ENCODE results near the gene GALNT10. TPM values are rescaled to one million over a fixed set of nuclear protein-coding genes. Genes with fewer than 3 reads are reported as not detected.
A peak's percentile ranks its signal among the peaks of the same experiment; 100 is the strongest.

The GALNT10 gene
- polyA plus RNA-seq, 2 of the 4 experiments (the other 2 are of a cell fraction): 110 to 156 TPM

- TF ChIP-seq SREBF2 (IDR thresholded peaks at IDR 0.05) (no peak), EHF (CRISPR knock-in tag; IDR thresholded peaks at IDR 0.05) (no peak), RFX5 (IDR thresholded peaks at IDR 0.05) (no peak), NR3C1 (IDR thresholded peaks at IDR 0.05) (no peak), HOXA7 (CRISPR knock-in tag; IDR thresholded peaks at IDR 0.05) (no peak), EP300 (IDR thresholded peaks at IDR 0.05) (no peak), KDM1A (IDR thresholded peaks at IDR 0.05; ENCODE audit: low read depth) (no peak), ZNF302 (CRISPR knock-in tag; IDR thresholded peaks at IDR 0.05) (no peak), HOXB13 (CRISPR knock-in tag; IDR thresholded peaks at IDR 0.05; ENCODE audit: low read depth) (no peak), BHLHE40 (IDR thresholded peaks at IDR 0.05; ENCODE audit: low read depth, low read length) (no peak), NPAS2 (CRISPR knock-in tag; IDR thresholded peaks at IDR 0.05; ENCODE audit: borderline replicate concordance) (no peak), RAD21 (conservative IDR thresholded peaks at IDR 0.05 in 1 of 2, IDR thresholded peaks at IDR 0.05 in 1 of 2) (no peak)
- TF ChIP-seq, protein P1, sequence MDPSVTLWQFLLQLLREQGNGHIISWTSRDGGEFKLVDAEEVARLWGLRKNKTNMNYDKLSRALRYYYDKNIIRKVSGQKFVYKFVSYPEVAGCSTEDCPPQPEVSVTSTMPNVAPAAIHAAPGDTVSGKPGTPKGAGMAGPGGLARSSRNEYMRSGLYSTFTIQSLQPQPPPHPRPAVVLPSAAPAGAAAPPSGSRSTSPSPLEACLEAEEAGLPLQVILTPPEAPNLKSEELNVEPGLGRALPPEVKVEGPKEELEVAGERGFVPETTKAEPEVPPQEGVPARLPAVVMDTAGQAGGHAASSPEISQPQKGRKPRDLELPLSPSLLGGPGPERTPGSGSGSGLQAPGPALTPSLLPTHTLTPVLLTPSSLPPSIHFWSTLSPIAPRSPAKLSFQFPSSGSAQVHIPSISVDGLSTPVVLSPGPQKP (IDR thresholded peaks at IDR 0.05; ENCODE audit: low read depth, low read length): no peak
- TF ChIP-seq, protein P2, sequence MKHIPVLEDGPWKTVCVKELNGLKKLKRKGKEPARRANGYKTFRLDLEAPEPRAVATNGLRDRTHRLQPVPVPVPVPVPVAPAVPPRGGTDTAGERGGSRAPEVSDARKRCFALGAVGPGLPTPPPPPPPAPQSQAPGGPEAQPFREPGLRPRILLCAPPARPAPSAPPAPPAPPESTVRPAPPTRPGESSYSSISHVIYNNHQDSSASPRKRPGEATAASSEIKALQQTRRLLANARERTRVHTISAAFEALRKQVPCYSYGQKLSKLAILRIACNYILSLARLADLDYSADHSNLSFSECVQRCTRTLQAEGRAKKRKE (CRISPR knock-in tag; IDR thresholded peaks at IDR 0.05; ENCODE audit: low read depth): no peak
- TF ChIP-seq, protein P3, sequence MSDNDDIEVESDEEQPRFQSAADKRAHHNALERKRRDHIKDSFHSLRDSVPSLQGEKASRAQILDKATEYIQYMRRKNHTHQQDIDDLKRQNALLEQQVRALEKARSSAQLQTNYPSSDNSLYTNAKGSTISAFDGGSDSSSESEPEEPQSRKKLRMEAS (IDR thresholded peaks at IDR 0.05): no peak
- TF ChIP-seq, protein P4, sequence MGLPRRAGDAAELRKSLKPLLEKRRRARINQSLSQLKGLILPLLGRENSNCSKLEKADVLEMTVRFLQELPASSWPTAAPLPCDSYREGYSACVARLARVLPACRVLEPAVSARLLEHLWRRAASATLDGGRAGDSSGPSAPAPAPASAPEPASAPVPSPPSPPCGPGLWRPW (IDR thresholded peaks at IDR 0.05): no peak
- DNase-seq (ENCODE audit: low read depth in 1 of 2, low spot score in 1 of 2): no peak
- no peaks in the 10 kb centered on the region for H3K9me3 ChIP-seq
These were observed 205.0 kb downstream of the GALNT10 start for GRCh38 chr5:154395407-154396106.

DNA sequence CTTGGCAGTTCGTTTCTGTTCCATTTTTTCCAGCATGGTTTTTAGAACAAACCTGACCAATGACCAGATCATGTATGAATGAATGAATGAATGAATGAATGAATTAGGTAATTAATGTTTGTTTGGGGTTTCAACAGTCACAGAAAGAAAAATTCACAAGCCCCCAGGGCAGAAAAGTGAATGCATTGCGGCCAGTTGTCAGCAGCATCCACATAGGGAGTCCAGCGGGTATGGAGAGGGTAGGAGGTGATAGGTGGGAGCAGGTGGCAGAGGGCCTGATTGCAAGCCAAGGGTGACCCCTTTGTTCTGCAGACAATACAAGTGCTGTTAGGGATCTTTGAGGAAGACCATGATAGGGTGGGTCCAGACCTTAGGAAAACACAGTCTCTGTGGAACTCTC, 205.6 kb downstream of the GALNT10 start:
- no peak for FAIRE-seq
- no peaks in the 10 kb centered on the region for H3K9me3 ChIP-seq
- no peak for DNase-seq (ENCODE audit: low read depth in 1 of 2, low spot score in 1 of 2)
- WGBS (ENCODE audit: missing lambda C conversion rate): 92% methylated on average over 3 of the region's 3 CpGs
- no peak overlapping the region for H3K4me3 ChIP-seq
- ChIA-PET CTCF (interaction anchor here (1.4 kb wide), 1 partner anchor 9 kb away, joined by 6 read pairs; no protein-coding TSS in a partner anchor), POLR2A (no interaction called here)
- H3K27ac ChIP-seq: peak overlapping the region in 1 of 2 experiments; percentile 77; a peak in 2 of 6 replicates
- ATAC-seq: no peak
- H3K4me2 ChIP-seq: 0 out of 3 replicates have a peak overlapping the region, but pooled peaks have one; percentile 0
- H3K4me1 ChIP-seq: peaks cover 31% of the 10 kb centered on the region
- TF ChIP-seq JUNB (IDR thresholded peaks at IDR 0.05) (no peak), KDM1A (IDR thresholded peaks at IDR 0.05; ENCODE audit: low read depth) (no peak), RNF2 (IDR thresholded peaks at IDR 0.05; ENCODE audit: borderline replicate concordance, low read depth) (no peak), PBX3 (IDR thresholded peaks at IDR 0.05) (no peak), RARB (CRISPR knock-in tag; IDR thresholded peaks at IDR 0.05) (no peak), POLR2AphosphoS2 (conservative IDR thresholded peaks at IDR 0.05; ENCODE audit: low read length) (no peak), HMGXB4 (CRISPR knock-in tag; IDR thresholded peaks at IDR 0.05; ENCODE audit: borderline replicate concordance) (no peak), RFX5 (IDR thresholded peaks at IDR 0.05) (no peak), CHD2 (IDR thresholded peaks at IDR 0.05; ENCODE audit: low read length, partially characterized antibody) (no peak), TFCP2L1 (CRISPR knock-in tag; IDR thresholded peaks at IDR 0.05) (no peak), SREBF2 (IDR thresholded peaks at IDR 0.05) (no peak)
- TF ChIP-seq, protein P1 (IDR thresholded peaks at IDR 0.05; ENCODE audit: low read depth, low read length): no peak
- TF ChIP-seq, protein P5, sequence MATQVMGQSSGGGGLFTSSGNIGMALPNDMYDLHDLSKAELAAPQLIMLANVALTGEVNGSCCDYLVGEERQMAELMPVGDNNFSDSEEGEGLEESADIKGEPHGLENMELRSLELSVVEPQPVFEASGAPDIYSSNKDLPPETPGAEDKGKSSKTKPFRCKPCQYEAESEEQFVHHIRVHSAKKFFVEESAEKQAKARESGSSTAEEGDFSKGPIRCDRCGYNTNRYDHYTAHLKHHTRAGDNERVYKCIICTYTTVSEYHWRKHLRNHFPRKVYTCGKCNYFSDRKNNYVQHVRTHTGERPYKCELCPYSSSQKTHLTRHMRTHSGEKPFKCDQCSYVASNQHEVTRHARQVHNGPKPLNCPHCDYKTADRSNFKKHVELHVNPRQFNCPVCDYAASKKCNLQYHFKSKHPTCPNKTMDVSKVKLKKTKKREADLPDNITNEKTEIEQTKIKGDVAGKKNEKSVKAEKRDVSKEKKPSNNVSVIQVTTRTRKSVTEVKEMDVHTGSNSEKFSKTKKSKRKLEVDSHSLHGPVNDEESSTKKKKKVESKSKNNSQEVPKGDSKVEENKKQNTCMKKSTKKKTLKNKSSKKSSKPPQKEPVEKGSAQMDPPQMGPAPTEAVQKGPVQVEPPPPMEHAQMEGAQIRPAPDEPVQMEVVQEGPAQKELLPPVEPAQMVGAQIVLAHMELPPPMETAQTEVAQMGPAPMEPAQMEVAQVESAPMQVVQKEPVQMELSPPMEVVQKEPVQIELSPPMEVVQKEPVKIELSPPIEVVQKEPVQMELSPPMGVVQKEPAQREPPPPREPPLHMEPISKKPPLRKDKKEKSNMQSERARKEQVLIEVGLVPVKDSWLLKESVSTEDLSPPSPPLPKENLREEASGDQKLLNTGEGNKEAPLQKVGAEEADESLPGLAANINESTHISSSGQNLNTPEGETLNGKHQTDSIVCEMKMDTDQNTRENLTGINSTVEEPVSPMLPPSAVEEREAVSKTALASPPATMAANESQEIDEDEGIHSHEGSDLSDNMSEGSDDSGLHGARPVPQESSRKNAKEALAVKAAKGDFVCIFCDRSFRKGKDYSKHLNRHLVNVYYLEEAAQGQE (IDR thresholded peaks at IDR 0.05): no peak

More at GRCh38 chr5:154395407-154396106, 205.0 kb downstream of the GALNT10 start:
- CTCF ChIA-PET: interaction anchor here (1.0 to 1.4 kb wide), 2 partner anchors 10 kb away, joined by 5 to 6 read pairs; no protein-coding TSS in a partner anchor
- ATAC-seq (no peak), FAIRE-seq (no peak)
- Histone ChIP-seq H3K27ac (peak overlapping the region; percentile 4 to 77; a peak in 4 of 6 replicates), H3K4me1 (peaks cover 31% of the 10 kb centered on the region), H3K4me3 (no peak overlapping the region), H3K4me2 (peak overlapping the region; percentile 0; the same call in 1 of the 3 replicates)
- 82% methylated on average over 14 of the region's 14 CpGs for WGBS (ENCODE audit: missing lambda C conversion rate)
- POLR2A ChIA-PET: no interaction called here
